ENCODE measurements around the gene BRD7.
A peak's percentile ranks its signal among the peaks of the same experiment; 100 is the strongest.

BRD7 gene

GRCh38 chr16:50368410-50369132, at the start of gene BRD7:
TSS of gene BRD7 (minus strand) at chr16:50368988. CDS start at chr16:50368774, 214 bp downstream.
- peak; percentile 60 for DNase-seq

- DNase-seq = no peak
Observed at GRCh38 chr16:50416388-50416787, 47.6 kb upstream of the BRD7 start.

GRCh38 chr16:50414152-50414551, 45.4 kb upstream of the BRD7 start:
- no peak for DNase-seq

- DNase-seq = no peak
Observed at GRCh38 chr16:50411034-50411433, 42.2 kb upstream of the BRD7 start.

GRCh38 chr16:50408001-50408561, 39.3 kb upstream of the BRD7 start:
- no peak for DNase-seq

GRCh38 chr16:50407351-50407750, 38.6 kb upstream of the BRD7 start:
- DNase-seq = no peak

GRCh38 chr16:50403491-50403890, 34.7 kb upstream of the BRD7 start:
- no peak for DNase-seq

- no peak for DNase-seq
Observed at GRCh38 chr16:50402298-50402895, 33.6 kb upstream of the BRD7 start.

GRCh38 chr16:50401355-50401754, 32.6 kb upstream of the BRD7 start:
- no peak for DNase-seq

GRCh38 chr16:50400967-50401348, 32.2 kb upstream of the BRD7 start:
- DNase-seq = no peak

- DNase-seq = no peak
Observed at GRCh38 chr16:50400312-50400966, 31.7 kb upstream of the BRD7 start.

- DNase-seq = no peak
Observed at GRCh38 chr16:50399411-50399810, 30.6 kb upstream of the BRD7 start.

GRCh38 chr16:50398336-50398735, 29.5 kb upstream of the BRD7 start:
- DNase-seq = no peak

GRCh38 chr16:50396761-50397535, 28.2 kb upstream of the BRD7 start:
- DNase-seq = peak; percentile 26

- no peak for DNase-seq
Observed at GRCh38 chr16:50395763-50396710, 27.2 kb upstream of the BRD7 start.

GRCh38 chr16:50393858-50394802, 25.3 kb upstream of the BRD7 start:
- no peak for DNase-seq

- DNase-seq = no peak
Observed at GRCh38 chr16:50393416-50393815, 24.6 kb upstream of the BRD7 start.

GRCh38 chr16:50390914-50391716, 22.3 kb upstream of the BRD7 start:
- no peak for DNase-seq

GRCh38 chr16:50390371-50390771, 21.6 kb upstream of the BRD7 start:
- DNase-seq = no peak

- DNase-seq = no peak
Observed at GRCh38 chr16:50389900-50390299, 21.1 kb upstream of the BRD7 start.
